NCI-H1694 treated with DMSO at 0.1 percent for 48 hours (cell line): ENCODE data around the gene SNRPB.

ENCODE experiments used
- DNase-seq: peaks from one replicate; lab custom pipeline; 2025; lab: John Stamatoyannopoulos, UW

SNRPB gene

GRCh38 chr20:2475850-2476741 is 5.5 kb upstream of the SNRPB start:
- no peak for DNase-seq

GRCh38 chr20:2473516-2473915 is 2.9 kb upstream of the SNRPB start:
- DNase-seq = no peak

GRCh38 chr20:2469991-2470422 is 582 bp downstream of the SNRPB start:
- DNase-seq = peak; percentile 31

GRCh38 chr20:2468581-2469407 is 1.8 kb downstream of the SNRPB start:
- no peak for DNase-seq

- DNase-seq = no peak
Observed at GRCh38 chr20:2467412-2467811, 3.2 kb downstream of the SNRPB start.

GRCh38 chr20:2465100-2465499 is 5.5 kb downstream of the SNRPB start:
- no peak for DNase-seq

GRCh38 chr20:2463616-2464365 is 6.8 kb downstream of the SNRPB start:
- no peak for DNase-seq

GRCh38 chr20:2462484-2462883 is 8.1 kb downstream of the SNRPB start:
- DNase-seq = no peak

- DNase-seq = no peak
Observed at GRCh38 chr20:2460752-2461424, 9.7 kb downstream of the SNRPB start.

GRCh38 chr20:2459981-2460751 is 10.4 kb downstream of the SNRPB start:
- no peak for DNase-seq

GRCh38 chr20:2458919-2459499 is 11.6 kb downstream of the SNRPB start:
- no peak for DNase-seq

- no peak for DNase-seq
Observed at GRCh38 chr20:2455771-2456497, 14.7 kb downstream of the SNRPB start.

GRCh38 chr20:2453792-2454191 is 16.8 kb downstream of the SNRPB start:
- DNase-seq = no peak

GRCh38 chr20:2451939-2452732 is 18.5 kb downstream of the SNRPB start:
- DNase-seq = peak; percentile 47

- DNase-seq = no peak
Observed at GRCh38 chr20:2451422-2451821, 19.2 kb downstream of the SNRPB start.

GRCh38 chr20:2449386-2449785 is 21.2 kb downstream of the SNRPB start:
- DNase-seq = no peak

GRCh38 chr20:2446845-2447244 is 23.7 kb downstream of the SNRPB start:
- DNase-seq = no peak

GRCh38 chr20:2431185-2431584 is 39.4 kb downstream of the SNRPB start:
- no peak for DNase-seq

- DNase-seq = no peak
Observed at GRCh38 chr20:2430538-2430937, 40.1 kb downstream of the SNRPB start.
